Measurements from ENCODE around the gene PTPRN2.

- TF ChIP-seq, protein P1, sequence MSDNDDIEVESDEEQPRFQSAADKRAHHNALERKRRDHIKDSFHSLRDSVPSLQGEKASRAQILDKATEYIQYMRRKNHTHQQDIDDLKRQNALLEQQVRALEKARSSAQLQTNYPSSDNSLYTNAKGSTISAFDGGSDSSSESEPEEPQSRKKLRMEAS (IDR thresholded peaks at IDR 0.05; ENCODE audit: low read depth, low read length), result no peak
- TF ChIP-seq, protein P2, sequence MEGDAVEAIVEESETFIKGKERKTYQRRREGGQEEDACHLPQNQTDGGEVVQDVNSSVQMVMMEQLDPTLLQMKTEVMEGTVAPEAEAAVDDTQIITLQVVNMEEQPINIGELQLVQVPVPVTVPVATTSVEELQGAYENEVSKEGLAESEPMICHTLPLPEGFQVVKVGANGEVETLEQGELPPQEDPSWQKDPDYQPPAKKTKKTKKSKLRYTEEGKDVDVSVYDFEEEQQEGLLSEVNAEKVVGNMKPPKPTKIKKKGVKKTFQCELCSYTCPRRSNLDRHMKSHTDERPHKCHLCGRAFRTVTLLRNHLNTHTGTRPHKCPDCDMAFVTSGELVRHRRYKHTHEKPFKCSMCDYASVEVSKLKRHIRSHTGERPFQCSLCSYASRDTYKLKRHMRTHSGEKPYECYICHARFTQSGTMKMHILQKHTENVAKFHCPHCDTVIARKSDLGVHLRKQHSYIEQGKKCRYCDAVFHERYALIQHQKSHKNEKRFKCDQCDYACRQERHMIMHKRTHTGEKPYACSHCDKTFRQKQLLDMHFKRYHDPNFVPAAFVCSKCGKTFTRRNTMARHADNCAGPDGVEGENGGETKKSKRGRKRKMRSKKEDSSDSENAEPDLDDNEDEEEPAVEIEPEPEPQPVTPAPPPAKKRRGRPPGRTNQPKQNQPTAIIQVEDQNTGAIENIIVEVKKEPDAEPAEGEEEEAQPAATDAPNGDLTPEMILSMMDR (IDR thresholded peaks at IDR 0.05; ENCODE audit: low read depth, low read length), result no peak
Measured at GRCh38 chr7:158364451-158364850, 223.2 kb downstream of the PTPRN2 start.
